ENCODE results near the gene TMEM131.

TMEM131 gene

DNA sequence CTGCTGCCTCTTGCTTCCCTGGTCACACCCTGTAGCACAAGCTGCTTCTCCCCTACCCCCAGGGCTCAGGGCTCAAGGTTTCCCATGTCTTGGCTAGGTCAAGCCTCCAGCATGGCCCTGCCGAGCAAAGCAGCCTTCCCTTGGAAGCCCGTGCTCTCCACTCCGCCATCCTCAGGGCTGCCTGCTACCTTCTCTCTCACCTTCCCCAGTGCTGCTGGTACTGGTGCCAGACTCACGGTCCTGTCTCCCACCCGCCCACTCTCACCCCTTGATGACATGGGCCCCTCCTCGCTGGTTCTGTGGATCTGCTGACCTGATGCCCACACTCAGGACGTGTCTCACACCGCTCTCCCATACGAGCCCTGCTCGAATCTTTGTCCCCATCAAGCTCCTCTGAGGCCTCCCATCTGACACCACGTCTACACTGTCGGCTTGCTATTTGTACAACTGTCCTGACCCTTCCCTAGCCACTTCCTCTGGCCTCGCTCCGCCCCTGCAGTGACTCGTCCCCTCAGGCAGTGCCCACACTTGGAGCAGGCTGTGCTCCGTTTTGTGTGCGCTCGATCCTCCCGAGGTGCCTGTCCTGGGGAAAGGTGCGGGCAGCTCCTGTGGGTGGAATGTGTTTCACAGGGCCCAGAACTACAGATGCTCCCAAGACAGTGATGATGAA, 232.4 kb downstream of the TMEM131 start:
- no peak for DNase-seq (ENCODE audit: low read depth)

DNA sequence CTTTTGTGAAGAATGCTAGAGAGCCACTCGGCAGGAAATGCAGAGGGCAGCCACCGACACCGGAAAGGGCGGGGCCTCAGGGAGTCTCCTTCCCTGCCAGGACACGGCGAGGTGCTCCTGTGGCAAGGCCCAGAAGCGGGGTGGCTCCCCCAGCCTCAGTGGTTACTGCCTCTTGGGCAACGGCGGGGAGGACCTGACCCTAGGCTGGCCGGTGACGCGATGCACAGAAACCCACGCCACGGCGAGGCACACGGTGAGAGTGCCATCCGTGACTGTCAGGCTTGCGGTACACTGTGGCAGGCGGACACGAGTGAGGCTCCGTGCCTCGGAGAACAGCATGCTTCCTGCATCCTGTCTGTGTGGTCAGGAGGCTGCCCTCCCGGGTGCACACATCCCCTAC, 234.6 kb downstream of the TMEM131 start:
- DNase-seq (ENCODE audit: low read depth), result no peak

DNA sequence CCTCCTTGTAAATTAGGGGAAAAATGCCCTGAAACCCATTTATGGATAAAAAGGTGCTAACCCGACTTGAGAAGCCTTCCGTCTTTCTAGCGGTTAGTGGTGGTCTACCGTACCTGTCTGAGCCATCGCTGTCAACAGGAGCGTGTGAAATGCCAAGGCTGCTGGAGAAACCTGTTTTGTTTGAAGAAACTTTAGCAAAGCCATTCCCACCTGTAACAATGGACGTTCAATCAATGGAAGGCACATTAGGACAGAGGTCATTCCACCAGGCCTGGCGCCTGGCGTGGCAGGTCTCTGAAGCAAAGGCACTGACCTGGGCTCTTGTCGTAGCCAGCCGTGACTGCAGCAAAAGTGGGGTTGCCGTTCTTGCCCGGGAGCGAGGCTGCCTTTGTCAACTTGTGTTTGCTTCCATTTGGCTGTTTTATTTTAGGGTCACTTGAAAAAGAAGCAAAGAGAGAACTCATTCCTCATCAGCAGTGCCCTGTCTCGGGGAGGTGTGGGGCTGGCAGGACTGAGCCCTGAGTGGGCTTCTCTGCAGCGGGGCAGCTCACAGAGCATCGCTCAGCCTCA, 235.2 kb downstream of the TMEM131 start:
- no peak for DNase-seq (ENCODE audit: low read depth)

DNA sequence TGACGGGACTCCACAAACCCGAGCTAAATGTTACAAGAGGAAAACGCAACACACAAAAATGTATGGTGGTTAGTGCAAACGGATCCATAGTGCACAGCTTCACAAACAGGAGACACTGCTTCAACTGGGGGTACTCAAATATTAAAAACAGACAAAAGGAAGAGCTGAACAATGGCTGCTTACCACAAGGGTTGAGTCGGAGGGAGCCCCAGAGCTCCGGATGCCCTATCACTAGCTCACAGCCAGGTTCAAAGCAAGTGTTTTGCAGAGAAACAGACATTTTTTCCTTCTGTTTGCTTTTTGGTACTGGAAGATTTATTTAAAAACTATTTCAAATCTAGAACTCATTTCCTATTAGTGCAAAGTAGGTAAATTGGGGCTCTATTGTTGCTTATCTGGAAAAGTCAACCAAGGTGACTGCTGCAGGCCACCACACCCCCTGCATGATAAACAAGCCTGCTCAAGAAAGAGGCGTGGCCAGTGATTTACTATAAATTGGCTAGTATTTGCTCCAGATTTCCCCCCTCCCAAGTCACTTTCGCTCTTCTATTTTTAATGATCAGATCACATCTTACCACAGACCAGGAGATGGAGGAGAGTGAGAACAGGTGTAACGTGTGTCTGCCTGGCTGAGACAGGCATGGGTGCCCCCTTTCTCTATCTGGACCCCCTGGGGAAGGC, 235.9 kb downstream of the TMEM131 start:
- DNase-seq (ENCODE audit: low read depth), result no peak

DNA sequence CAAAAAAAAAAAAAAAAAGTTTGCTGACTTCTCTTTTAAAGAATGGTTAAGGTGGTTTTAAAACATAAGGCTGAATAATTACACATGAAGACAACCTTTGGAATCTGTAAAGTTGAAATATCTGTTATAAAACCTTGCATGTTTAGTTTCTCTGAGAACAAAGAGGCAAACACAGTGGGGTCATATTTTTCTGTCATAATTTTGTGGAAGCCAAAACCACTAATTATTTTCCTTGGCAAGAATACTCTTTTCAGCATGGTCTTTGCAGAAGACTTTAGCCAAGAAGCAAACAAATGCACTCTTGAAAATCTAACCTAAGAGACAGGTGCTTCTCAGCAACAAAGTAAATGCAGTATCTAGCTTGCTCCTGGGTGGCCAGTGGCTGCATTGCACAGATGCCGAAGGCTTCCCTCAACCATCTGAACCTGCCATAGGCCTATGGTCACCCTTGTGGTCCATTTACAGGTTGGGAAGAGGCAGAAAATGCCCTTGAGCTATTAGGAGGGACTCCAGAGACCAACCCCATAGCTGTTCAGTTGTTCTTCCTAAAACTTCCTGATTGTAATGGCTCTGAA, 237.5 kb downstream of the TMEM131 start:
- DNase-seq (ENCODE audit: low read depth), result no peak

DNA sequence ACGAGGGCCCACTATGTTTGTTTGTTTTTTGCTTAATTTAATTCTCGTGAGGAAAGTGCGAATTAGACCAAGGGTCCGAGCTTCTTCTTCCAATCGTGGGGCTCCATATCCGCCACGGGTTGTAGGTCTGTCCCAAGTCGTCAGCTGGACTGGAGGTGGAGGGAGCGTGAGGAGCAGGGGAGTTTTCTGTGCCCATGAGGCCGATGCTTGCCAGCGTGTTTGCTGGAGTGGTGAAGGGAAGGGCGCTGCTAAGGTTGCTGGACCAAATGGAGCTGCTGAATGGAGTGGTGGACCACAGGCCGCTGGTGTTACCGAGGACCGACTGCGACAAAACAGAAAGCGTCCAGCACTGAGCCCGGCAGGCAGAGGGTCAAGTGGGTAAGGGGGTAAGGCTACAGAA, 238.7 kb downstream of the TMEM131 start:
- no peak for DNase-seq (ENCODE audit: low read depth)

DNA sequence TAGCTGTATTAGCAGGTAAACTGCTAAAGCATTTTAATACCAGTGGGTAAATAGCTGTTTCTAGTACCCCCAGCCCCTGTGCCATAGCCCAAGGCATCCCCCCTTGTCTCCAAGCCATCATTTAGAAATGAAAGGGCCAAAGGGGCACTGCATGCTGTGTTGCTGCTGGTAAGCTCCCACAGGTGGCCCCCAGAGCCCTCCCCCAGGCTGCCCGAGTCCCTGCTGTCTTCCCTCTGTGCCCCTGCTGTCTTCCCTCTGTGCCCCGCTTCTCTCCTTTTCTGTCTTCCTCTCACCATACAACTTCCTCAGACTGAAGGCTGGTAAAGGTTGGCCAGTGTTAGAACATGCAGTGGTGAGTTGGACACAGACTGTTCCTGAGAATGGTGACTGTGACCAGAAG, 240.3 kb downstream of the TMEM131 start:
- no peak for DNase-seq (ENCODE audit: low read depth)

DNA sequence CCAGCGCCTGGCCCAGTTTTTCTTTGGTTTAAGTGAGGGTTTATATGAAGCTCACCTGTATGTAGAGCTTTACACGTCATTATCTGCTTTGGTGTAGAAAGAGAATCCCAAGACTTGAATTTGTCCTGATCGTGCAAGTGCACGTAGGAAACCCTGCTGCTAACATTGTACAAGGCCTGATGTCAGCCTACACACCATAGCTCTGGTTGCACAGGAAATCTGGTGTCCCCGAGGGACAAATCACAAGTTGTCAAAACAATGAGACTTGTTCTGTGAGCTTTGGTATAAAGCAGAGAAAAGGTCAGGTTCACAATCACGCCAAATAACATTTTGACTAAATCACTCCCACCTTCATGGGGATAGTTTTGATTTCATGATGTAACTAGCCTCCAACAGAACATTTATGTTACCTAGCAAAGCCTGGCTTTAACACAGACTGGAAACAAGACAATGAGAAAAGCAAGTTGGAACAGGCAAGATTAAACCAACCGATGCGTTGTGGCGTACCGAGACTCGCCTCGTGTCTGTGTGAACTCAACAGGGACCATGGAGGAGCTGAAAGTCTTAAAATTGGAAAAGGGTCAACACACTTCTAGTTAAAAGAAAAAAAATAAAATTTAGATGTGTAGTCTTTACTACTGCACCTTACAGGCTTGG, 240.9 kb downstream of the TMEM131 start:
- no peak for DNase-seq (ENCODE audit: low read depth)

DNA sequence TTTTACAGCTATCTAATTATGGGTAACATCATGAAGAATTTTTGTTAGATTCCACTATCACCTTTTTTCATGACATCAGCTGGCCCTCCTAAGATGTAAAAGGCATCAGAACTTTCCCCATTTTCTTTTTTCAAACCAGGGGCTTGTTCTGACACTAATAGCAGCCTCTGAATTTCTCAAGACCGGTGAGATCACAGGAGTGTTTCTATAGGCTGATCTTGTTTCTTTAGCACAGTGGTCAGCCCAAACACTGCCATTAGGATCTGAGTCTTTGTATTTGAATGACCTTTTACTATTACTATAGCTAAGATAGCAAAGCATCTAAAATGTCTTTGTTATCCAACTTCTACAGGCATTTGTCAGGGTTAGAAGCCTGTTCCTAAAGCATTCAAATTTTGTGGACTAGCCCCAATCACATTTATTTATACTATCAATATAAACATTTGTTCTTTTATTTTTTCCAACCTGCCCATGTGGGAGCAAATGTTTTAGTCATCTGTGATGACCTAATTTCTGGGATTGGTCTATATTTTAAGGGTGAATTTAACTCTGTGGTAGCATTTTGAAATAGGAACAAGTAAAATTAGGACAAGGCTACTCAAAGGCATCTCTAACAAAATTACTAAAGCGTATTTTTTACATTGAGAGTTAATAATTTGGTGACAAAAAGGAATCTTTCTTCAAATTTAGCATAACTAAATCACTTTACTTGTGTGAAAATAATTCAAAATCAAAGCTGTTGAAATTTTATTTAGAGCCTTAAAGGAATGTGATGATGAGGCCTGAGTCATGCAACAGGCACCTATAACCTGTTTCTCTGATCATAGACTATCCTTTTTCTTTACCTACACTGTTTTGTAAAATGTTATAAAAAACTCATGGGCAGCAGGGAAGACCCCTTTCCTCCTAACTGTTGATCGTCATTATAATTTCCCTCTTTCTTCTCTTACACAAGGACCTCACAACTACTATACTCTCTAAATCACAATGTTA, 243.1 kb downstream of the TMEM131 start:
- no peak for DNase-seq (ENCODE audit: low read depth)

DNA sequence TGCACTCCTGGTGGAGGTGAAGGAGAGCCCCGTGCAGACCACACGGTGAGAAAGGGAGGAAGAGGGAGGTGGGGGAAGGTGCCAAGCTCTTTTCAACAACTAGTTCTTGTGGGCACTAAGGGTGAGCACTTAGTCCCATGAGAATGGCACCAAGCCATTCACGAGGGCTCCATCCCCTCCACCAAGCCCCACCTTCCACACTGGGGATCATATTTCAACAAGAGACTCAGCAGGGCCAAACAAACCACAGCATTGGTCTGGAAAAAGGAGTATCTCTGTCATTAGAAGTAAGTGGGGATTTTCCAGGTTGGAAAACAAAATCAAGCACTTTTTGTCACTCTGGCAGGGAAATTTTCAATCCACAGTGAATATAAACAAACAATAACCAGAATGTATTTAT, 244.0 kb downstream of the TMEM131 start:
- no peak for DNase-seq (ENCODE audit: low read depth)

DNA sequence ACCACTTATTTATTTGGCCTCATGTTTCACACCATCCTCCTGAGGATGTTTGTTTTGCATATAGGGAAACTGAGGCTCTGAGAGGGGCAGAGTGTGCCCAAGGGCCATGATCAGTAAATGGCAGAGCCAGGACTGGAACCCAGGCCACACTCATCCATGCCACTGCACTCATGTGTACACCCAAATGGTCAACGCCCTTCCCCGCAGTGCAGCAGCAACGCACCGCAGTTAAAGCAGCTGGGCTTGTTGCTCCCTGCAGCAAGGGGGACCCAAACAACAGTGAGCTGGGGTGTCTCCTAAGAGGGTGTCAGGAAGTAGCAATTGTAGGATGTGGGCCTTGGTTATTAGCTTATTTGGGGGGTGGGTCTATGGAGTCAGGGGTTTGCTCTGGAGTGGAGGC, 245.7 kb downstream of the TMEM131 start:
- DNase-seq (ENCODE audit: low read depth), result no peak

DNA sequence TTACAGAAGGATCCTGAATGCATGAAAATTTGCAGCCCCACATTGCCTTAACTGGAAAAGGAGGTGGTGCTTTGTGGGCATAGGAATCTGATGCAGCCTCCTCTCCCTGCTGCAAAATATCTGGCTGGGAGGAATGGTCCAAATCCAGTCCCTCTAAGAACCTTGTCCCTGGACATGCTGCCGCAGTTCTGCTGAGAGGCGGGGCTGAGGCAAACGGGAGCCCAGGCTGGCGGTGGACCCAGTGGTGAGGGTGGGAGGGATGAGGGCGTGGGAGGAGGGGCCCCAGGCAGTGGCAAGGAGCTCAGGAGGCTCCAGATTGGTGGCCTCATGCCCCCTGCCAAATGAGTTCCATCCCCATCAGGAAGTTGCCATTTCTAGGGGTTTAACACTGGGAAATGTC, 246.2 kb downstream of the TMEM131 start:
- DNase-seq (ENCODE audit: low read depth), result no peak

DNA sequence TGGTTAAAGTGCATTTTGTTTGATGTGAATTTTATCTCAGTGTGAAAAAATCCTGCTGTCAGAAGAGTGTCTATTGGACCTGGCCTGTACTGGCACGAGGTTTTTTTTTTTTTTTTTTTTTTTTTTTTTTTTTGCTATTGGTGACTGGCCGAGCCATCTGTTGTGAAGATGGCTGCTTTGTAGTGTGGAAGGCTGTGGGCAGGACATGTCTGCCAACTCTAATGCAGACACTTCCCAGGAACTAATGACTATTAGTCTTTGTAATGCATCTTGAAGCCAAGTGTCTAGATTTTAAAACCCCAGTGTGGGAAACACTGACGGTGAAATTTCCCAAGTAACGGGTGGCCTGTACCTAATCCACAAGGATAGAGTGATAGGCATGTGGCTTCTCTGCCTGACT, 248.0 kb downstream of the TMEM131 start:
- no peak for DNase-seq (ENCODE audit: low read depth)

DNA sequence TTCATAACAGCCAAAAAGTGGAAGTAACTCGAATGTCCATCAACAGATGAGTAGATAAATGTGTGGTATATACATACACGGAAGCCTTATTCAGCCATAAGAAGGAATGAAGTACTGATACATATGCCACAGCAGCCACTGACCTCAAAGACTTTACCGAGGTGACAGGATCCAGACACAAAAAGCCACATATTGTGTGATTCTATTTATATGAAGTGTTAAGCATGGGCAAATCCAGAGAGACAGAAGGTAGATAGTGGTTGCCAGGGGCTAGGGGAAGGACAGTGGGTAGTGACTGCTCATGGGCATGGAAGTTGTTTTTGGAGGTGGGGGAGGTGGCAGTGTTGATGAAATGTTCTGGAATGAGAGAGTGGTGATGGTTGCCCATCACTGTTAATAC, 248.5 kb downstream of the TMEM131 start:
- no peak for DNase-seq (ENCODE audit: low read depth)

DNA sequence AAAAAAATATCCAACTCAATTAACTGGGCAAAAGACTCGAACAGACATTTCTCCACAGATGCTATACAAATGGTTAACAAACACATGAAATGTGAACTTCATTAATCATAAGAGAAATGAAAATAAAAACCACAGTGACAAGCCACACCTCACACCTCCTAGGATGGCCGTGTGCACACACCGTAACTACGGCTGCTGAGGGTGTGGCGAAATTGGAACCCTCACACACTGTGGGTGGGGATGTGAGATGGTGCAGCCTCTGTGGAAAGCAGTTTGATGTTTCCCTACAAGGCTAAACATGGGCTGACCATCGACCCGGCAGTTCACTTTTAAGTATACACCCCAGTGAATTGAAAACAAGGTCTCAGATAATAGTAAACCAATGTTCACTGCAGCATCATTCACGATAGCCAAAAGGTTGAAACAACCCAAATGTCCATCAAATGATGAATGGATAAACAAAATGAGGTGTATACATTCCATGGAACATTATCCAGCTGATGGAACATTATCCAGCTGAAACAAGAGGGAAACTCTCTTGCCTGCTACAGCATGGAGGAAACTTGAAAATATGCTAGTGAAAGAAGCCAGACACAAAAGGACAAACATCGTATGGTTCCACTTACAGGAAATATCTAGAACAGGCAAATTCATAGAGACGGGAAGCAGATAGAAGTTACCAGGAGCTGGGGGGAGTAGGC, 250.1 kb downstream of the TMEM131 start:
- no peak for DNase-seq (ENCODE audit: low read depth)

DNA sequence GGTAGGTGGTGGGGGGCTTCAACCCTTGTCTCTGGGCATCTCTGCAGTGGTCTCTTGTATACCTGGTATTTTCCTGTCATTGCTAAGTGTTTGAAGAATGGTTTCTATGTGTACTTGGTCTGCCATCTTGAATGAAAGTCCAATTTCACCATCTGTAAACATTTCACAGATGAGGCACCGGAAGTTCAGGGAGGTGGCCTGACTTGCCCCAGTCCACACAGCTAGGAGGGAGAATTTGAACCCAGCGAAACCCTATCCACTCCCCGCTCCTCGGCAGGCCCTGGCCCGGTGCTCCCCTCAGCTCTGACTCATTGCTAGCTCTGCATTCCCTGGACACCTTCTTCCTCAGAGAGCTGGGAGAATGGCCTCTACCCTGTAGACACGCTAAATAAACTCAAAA, 251.8 kb downstream of the TMEM131 start:
- DNase-seq (ENCODE audit: low read depth), result no peak

DNA sequence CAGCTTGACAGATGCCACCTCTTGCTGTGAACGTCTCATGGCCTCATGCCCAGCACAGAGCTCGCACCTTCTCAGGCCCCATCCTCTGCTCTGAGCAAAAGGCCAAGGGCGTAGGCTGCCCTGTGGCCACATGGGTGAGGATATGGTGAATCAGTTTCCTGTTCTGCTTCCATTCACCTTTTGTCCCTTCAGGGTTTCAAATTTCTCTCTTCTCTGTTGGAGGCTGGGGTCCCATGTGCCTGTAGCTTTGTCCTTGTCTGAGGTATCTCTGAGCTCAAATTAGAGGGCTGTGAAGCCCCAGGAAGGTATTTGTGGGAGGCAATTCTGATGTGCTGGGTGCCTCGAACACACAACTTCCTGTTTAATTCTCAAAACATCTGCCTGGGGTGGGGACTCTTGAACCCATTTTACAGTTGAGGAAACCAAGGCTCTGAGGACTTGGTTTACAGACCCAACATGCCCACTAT, 253.3 kb downstream of the TMEM131 start:
- DNase-seq (ENCODE audit: low read depth), result no peak

DNA sequence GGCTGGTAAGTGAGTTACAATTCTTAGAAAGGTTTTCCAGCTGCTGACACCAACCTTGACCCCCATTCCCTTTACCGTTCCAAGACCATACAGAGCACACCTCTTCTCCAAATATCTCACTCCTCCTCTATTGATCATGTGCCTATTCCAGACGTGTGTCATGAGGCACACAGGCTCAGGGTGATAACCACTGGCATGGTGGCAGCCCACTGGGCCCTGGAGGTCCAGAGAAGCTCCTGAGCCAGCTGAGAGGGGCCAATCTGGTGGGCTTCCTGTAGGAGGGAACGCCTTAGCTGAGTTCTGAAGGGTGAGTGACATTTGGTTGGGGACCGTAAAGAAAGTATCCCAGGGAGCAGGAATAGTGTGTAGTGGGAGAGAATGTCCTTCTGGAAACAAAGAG, 254.1 kb downstream of the TMEM131 start:
- no peak for DNase-seq (ENCODE audit: low read depth)

DNA sequence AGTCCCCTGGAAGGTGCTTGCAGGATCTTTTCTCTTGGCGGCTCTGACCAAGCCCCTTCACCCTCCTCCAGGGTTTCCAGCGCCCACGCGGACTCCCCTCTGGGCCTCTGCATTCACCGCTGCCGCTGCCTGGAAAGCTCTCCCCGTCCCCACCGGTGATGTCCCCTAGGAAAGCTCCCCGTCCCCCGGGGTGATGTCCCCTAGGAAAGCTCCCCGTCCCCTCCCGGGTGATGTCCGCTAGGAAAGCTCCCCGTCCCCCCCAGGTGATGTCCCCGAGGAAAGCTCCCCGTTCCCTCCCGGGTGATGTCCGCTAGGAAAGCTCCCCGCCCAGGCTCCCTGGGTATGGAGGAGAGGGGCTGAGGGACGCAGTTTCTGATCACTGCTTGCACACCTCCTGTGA, 254.5 kb downstream of the TMEM131 start:
- DNase-seq (ENCODE audit: low read depth), result no peak

DNA sequence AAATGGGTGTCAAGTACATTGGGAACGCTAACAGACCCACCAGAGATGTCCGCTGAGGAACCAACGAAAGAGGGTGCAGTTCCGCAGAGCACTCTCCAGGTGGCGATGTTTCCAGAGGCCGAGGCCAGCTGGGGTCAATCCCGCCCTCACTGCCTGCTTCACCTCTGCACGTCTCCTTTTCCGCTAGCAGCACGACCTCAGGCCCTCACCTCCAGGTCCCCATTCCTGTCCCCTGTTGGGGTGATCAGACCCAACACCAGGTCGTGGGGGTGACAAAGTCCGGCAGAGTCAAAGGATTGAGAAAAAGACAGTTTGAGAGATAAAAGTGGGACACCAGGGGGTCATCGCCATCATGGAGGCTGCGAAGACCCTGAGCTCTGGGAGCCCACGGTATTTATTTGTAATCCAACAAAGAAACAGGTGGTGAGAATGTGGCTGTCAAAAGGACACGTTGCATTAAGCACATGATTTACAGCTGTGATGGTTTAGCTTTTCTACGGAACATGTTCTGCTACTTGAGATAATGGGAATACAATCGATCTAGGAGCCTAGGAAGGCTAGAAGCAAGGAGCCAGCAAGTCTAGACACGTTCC, 255.1 kb downstream of the TMEM131 start:
- DNase-seq (ENCODE audit: low read depth), result no peak

DNA sequence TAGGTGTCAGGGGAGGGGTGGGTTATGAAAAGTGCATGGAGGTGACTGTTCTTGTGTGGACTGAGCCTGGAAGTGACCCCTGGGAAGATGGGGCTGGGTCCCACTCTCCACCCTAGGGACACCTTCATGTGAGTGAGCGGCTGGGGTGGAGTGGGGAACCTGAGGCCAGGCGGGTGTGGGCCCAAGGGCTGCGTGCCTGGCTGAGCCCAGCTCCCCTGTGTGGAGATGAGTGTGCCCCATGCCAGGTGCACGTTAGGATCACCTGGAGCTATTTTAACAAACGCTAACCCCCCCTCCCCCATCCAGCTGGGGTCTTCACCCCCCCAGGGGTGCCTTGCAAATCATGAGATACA, 255.9 kb downstream of the TMEM131 start:
- DNase-seq (ENCODE audit: low read depth), result no peak

Data from stimulated activated CD8-positive, alpha-beta memory T cell treated with anti-CD3 and anti-CD28 coated beads, Interleukin-7, amount 100 ng/mL, for 24 hours (primary cell).